Measurements from ENCODE around the gene PSPH.
A peak's percentile ranks its signal among the peaks of the same experiment; 100 is the strongest.

The PSPH gene

GRCh38 chr7:55996856-55997500 is 54.3 kb downstream of the PSPH start:
- no peak for DNase-seq

GRCh38 chr7:55992346-55992745 is 58.9 kb downstream of the PSPH start:
- DNase-seq, result peak; percentile 42

- DNase-seq, result no peak
These were observed 67.7 kb downstream of the PSPH start for GRCh38 chr7:55983537-55983936.

GRCh38 chr7:55980266-55980665 is 71.0 kb downstream of the PSPH start:
- no peak for DNase-seq

GRCh38 chr7:55977831-55978230 is 73.4 kb downstream of the PSPH start:
- DNase-seq, result peak; percentile 74

- no peak for DNase-seq
These were observed 75.1 kb downstream of the PSPH start for GRCh38 chr7:55975988-55976633.

GRCh38 chr7:55973747-55974250 is 77.4 kb downstream of the PSPH start:
- no peak for DNase-seq

GRCh38 chr7:55970978-55971377 is 80.3 kb downstream of the PSPH start:
- DNase-seq, result no peak

- no peak for DNase-seq
These were observed 80.7 kb downstream of the PSPH start for GRCh38 chr7:55970561-55970960.

GRCh38 chr7:55969391-55969790 is 81.9 kb downstream of the PSPH start:
- no peak for DNase-seq

GRCh38 chr7:55966851-55967250 is 84.4 kb downstream of the PSPH start:
- no peak for DNase-seq

- peak; percentile 58 for DNase-seq
These were observed 85.3 kb downstream of the PSPH start for GRCh38 chr7:55965805-55966421.

GRCh38 chr7:55965100-55965470 is 86.2 kb downstream of the PSPH start:
- no peak for DNase-seq

- DNase-seq, result peak; percentile 69
These were observed 86.8 kb downstream of the PSPH start, which contains the start of gene NIPSNAP2 for GRCh38 chr7:55964261-55965099. TSS of gene NIPSNAP2 (plus strand) at chr7:55964585. CDS start at chr7:55964610, 25 bp downstream.

- no peak for DNase-seq
These were observed 87.6 kb downstream of the PSPH start for GRCh38 chr7:55963584-55964168.

- peak; percentile 5 for DNase-seq
These were observed 89.2 kb downstream of the PSPH start for GRCh38 chr7:55962014-55962413.

Measured in EL (cell line).